GM21447 (cell line): Measurements from ENCODE around the gene CDK3.
"Not testable (repeated sequence)": the region's sequence is repeated elsewhere in the genome, so short reads cannot be mapped to it uniquely, and the experiment has no call there.

Experiments used
- ATAC-seq: cut with Tn5 transposase; IDR thresholded peaks from one replicate; pipeline ENCODE4 v1.9.1; 2021; ENCODE audit not compliant: unreplicated experiment

Gene CDK3

GRCh38 chr17:76036497-76037261, 36.0 kb downstream of the CDK3 start:
- ATAC-seq: no peak

DNA sequence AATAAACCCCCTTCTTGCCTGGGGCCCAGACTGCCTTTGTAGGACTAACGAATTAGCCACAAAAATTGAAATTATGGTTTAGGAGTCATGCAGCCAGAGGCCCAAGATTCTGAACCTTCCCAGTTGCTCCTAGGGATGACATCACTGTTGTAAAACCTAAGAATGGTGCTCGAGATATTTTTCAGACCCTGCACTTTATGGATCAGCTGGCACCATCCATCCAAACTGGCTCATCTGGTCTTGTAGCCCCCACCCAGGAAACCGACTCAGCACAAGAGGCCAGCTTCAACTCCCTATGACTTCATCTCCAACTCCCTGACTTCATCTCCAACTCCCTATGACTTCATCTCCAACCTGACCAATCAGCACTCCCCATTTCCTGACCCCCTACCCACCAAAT, 37.4 kb downstream of the CDK3 start:
- no peak for ATAC-seq

DNA sequence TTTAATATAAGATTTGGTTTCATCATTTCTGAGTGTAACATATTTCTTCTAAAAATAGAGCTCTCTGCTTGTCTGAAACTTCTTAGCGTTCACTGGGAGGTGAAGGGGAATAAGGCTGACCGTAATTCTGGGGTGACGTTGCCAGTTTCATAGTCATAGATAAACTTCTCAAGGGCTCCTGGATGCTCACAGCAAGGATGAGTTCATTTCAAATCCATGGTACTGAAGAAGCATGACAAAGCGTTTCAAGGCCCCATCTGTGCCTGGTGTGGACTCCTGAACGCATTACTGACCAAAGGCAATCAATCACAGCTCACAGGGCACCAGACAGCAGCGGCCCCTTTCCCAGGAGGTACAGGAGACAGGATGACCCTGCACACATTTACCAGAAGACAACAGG, 38.5 kb downstream of the CDK3 start:
- no peak for ATAC-seq

- ATAC-seq: no peak
These were observed 39.7 kb downstream of the CDK3 start for GRCh38 chr17:76040376-76040775.

GRCh38 chr17:76042868-76043267, 42.2 kb downstream of the CDK3 start:
- not testable (repeated sequence) for ATAC-seq

DNA sequence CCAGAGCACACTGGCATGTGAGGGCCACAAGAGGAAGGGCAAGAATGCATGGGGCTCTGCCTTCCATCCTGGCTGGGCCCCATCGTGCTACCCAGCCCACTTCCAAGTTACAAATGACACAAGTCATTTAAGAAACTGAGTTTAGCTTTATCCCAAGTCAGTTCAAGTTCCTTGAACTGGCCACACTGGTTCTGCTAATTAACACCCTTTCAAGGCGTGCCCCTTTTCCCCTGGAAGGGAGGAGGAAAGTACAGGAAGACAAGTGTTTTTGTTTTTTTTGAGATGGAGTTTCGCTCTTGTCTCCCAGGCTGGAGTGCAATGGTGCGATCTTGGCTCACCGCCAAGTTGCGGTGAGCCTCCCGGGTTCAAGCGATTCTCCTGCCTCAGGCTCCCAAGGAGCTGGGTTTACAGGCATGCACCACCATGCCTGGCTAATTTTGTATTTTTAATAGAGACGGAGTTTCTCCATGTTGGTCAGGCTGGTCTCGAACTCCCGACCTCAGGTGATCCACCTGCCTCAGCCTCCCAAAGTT, 43.9 kb downstream of the CDK3 start:
- not testable (repeated sequence) for ATAC-seq

GRCh38 chr17:76046064-76046463, 45.4 kb downstream of the CDK3 start:
- no peak for ATAC-seq

DNA sequence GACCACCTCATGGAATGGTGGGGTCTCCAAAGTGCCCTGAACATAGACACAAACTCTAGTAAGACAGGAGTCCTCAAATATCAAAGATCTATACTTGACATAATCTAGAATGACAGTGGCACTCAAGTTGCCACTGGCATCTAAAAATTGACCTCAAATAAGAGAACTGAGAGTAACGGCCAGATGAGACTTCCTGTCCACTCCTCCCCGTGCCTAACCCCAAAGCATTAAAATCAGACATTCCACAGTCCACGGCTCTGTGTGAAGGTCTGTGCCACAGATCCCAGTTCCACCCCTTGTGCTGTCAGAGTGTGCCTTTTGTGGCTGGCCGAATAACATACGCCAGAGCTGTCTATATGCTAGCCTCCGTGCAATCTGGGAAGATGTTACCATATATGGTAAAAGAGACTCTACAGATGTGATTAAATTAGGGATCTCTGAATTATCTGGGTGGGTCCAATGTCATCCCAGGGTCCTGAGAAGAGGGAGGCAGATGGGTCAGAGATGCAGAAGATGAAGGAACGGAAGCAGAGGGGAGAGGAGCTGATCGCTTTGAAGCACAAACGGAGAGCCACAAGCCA, 47.5 kb downstream of the CDK3 start:
- no peak for ATAC-seq

DNA sequence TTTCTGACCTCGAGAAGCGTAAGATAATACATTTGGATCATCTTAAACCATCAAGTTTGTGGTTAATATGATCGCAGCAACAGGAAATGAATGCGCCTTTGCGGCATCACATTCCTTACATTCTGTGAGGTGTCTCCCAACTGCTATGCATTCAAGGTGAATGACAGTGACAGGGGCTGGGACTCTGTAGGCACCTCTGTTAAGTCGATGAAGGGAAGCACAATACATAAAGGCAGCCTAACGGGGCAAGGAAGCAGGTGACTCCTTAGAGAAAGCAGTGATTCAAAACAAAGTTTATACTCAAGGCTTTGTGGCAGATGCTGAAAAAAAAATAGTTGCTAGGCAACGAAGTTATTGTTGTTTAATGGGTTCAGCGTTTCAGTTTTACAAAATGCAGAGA, 48.1 kb downstream of the CDK3 start:
- no peak for ATAC-seq

DNA sequence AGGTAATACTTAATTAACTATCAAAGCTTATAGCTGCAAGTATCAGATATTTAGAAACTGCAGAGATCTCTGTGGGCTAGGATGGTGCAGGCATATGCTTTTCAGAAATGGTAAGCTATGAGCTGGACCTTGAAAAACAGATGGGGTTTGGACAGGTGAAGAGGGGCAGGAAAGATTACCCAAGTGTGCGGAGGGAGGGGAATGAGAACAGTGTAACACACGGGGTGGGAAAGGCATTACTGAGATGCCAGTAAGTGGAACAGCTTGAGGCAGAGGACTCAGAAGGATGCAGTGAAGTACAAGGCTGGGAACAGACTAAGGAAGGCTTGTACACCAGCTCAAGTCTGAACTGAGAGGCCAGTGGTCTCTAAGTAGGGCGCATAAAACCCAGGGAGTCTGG, 48.6 kb downstream of the CDK3 start:
- no peak for ATAC-seq

DNA sequence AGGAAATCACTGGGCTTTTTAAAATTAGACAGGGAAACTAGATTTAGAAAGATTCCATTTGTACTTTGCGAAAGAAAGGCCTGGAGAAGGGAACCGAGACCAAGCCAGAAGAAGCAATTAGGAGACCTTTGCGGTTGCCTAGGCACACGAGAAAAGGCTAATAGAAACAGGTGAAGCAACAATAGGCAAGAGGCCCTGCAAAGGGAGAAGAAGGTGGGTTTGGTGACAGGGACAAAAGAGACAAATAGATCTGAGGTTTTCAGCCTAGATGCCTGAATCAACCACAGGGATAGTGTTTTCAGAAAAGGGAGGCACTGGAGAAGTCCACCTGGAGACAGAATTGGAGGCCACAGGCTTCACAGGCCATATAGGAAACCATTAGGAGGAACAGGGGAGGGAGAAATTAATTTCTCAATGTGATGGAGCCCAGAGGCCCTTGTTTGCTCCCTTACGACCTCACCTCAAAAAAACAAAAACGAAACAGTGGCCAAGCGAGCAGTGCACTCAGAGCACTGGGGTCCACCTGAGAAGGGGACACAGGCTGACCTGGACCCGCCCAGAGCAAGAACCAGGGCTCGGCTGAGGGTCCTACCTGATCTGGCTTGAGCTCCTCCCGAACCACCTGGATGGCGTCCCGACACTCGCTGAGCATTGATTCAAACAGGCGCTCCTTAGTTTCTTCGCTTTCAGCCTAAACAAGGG, 49.3 kb downstream of the CDK3 start:
- no peak for ATAC-seq

- ATAC-seq: no peak
These were observed 50.1 kb downstream of the CDK3 start for GRCh38 chr17:76050538-76051467.

DNA sequence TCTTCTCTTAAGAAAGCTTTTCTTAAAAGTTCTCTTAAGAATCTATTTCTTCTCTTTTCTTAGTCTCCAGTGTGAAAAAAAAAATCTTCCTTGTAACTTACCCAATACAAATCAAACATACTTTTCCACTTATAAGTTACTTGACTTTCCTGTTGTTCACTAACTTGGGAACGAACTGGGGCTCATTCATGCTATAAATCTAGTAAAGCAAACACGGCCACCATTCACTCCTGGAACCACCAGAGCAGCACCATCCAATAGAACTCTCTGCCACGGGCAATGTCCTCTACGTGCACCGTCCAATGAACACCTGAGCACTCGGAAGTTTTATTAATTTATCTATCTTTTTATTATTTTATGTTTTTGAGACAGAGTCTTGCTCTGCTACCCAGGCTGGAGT, 50.9 kb downstream of the CDK3 start:
- no peak for ATAC-seq

- no peak for ATAC-seq
These were observed 52.8 kb downstream of the CDK3 start for GRCh38 chr17:76053246-76054111.

DNA sequence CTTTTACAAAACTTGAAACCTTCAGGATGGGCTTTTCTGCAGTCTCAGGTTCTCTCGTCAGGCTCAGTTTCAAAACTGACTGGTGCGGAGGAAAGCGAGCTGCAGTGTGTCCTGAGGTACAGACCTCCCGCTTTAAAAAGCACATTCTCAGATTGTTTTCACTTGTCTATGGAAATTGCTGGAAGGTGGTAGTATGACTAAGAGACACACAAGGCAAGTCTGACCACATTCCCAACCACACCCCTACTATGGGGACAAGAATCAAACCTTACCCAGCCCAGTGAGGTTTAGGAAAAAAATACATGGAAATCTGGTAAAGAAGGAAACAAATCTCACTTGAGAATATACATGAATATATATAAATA, 53.4 kb downstream of the CDK3 start:
- no peak for ATAC-seq
